GM23338 (cell line): ENCODE data around the gene LMF1. TPM values are rescaled to one million over a fixed set of nuclear protein-coding genes. Genes with fewer than 3 reads are reported as not detected.

ENCODE experiments used
- ATAC-seq: fragments of 200-7000 bp; cut with Tn5 transposase; 3 replicates; pipeline ENCODE4 v1.9.1; 2020
- DNase-seq: peaks from one replicate; pipeline ENCODE4 v3.0.0-alpha.2; 2015; ENCODE audit warnings: low spot score
- H2AFZ ChIP-seq: fragments of 200-600 bp; sonication (generic); 2 replicates; pipeline ENCODE4 v1.8.0; 2016; ENCODE audit warnings: antibody characterized with exemption, mild to moderate bottlenecking, moderate library complexity
- H3F3A ChIP-seq: fragments of 200-600 bp; sonication (generic); replicated peaks from 2 replicates; pipeline ENCODE4 v1.8.0; 2017; ENCODE audit warnings: antibody characterized with exemption, mixed run types, low read depth
- H3K27ac ChIP-seq: fragments of 200-600 bp; sonication (generic); 2 replicates; pipeline ENCODE4 v1.6.1; 2016; ENCODE audit warnings: low read depth
- H3K27me3 ChIP-seq: fragments of 200-600 bp; sonication (generic); 2 replicates; pipeline ENCODE4 v1.8.0; 2016; ENCODE audit warnings: mild to moderate bottlenecking, mixed run types, moderate library complexity; ENCODE audit not compliant: insufficient read depth
- H3K36me3 ChIP-seq: fragments of 200-600 bp; sonication (generic); 2 replicates; pipeline ENCODE4 v1.8.0; 2016; ENCODE audit warnings: mild to moderate bottlenecking; ENCODE audit not compliant: insufficient read depth
- H3K4me1 ChIP-seq: fragments of 200-600 bp; sonication (generic); 2 replicates; pipeline ENCODE4 v1.8.0; 2016; ENCODE audit warnings: mild to moderate bottlenecking, moderate library complexity; ENCODE audit not compliant: insufficient read depth
- H3K4me2 ChIP-seq: fragments of 200-600 bp; sonication (generic); 2 replicates; pipeline ENCODE4 v1.7.1; 2017; ENCODE audit warnings: mixed run types
- H3K4me3 ChIP-seq: fragments of 200-600 bp; sonication (generic); 2 replicates; pipeline ENCODE4 v1.6.1; 2016; ENCODE audit warnings: mixed run types
- H3K79me2 ChIP-seq: fragments of 200-600 bp; sonication (generic); replicated peaks from 2 replicates; pipeline ENCODE4 v1.8.0; 2017; ENCODE audit warnings: mild to moderate bottlenecking; ENCODE audit not compliant: insufficient read depth
- H3K9me2 ChIP-seq: fragments of 200-600 bp; sonication (generic); 2 replicates; pipeline ENCODE4 v1.8.0; 2017; ENCODE audit not compliant: insufficient read depth
- H4K20me1 ChIP-seq: fragments of 200-600 bp; sonication (generic); replicated peaks from 2 replicates; pipeline ENCODE4 v1.8.0; 2017; ENCODE audit warnings: mild to moderate bottlenecking; ENCODE audit not compliant: insufficient read depth
- H3K27ac Mint-ChIP-seq: 2 replicates; pipeline ENCODE4 v1.8.0; 2020; ENCODE audit warnings: inconsistent platforms, mild to moderate bottlenecking, moderate library complexity, mixed read lengths
- H3K27me3 Mint-ChIP-seq: 3 replicates; pipeline ENCODE4 v1.8.0; 2022; ENCODE audit warnings: low read depth, mild to moderate bottlenecking, moderate library complexity, mixed read lengths, inconsistent platforms; ENCODE audit not compliant: insufficient read depth, poor library complexity
- H3K36me3 Mint-ChIP-seq: 3 replicates; pipeline ENCODE4 v1.8.0; 2021; ENCODE audit warnings: low read depth, mild to moderate bottlenecking, inconsistent platforms, moderate library complexity, mixed read lengths
- H3K4me1 Mint-ChIP-seq: 3 replicates; pipeline ENCODE4 v1.8.0; 2020; ENCODE audit warnings: mild to moderate bottlenecking, inconsistent platforms, mixed read lengths
- H3K4me3 Mint-ChIP-seq: 3 replicates; pipeline ENCODE4 v1.8.0; 2021; ENCODE audit warnings: moderate library complexity, mild to moderate bottlenecking, inconsistent platforms, mixed read lengths
- H3K9me3 Mint-ChIP-seq: 3 replicates; pipeline ENCODE4 v1.8.0; 2020; ENCODE audit warnings: moderate library complexity, mild to moderate bottlenecking, inconsistent platforms, mixed read lengths
- CREB1 ChIP-seq: fragments of 250-450 bp; sonication (Bioruptor Pico); IDR thresholded peaks from 2 replicates; pipeline ENCODE4 v1.5.0; 2020; ENCODE audit warnings: low read depth, mild to moderate bottlenecking, moderate library complexity
- JUNB ChIP-seq: IDR thresholded peaks from one replicate; pipeline ENCODE4 v1.6.1; 2016; ENCODE audit warnings: antibody characterized with exemption; ENCODE audit not compliant: unreplicated experiment
- POLR2AphosphoS5 ChIP-seq: IDR thresholded peaks from 2 replicates; pipeline ENCODE4 v1.6.1; 2016; ENCODE audit warnings: antibody characterized with exemption, low read depth
- ZNF331 ChIP-seq: fragments of 250-450 bp; sonication (Bioruptor Pico); IDR thresholded peaks from 2 replicates; pipeline ENCODE4 v1.5.0; 2020; ENCODE audit warnings: low read depth, mild to moderate bottlenecking, moderate library complexity
- polyA plus RNA-seq: library from polyadenylated mRNA; unstranded; fragments of >200 nt; fragmentation: Nextera tagmentation; extraction: Ambion mirVana; gene quantifications from 2 replicates; pipeline ENCODE4 v1.2.1, GENCODE V29; 2016
- total RNA-seq: library from RNA; depleted of rRNA; stranded (reverse); fragments of >200 nt; shearing (Covaris generic); gene quantifications from 2 replicates; pipeline ENCODE4 v1.2.3, GENCODE V29; 2014
- TF ChIP-seq, protein P1 (sequence below): IDR thresholded peaks from one replicate; pipeline ENCODE4 v1.6.1; 2018; ENCODE audit warnings: antibody characterized with exemption; ENCODE audit not compliant: unreplicated experiment
- TF ChIP-seq, protein P2 (sequence below): IDR thresholded peaks from 2 replicates; pipeline ENCODE4 v1.6.1; 2016; ENCODE audit warnings: antibody characterized with exemption

Gene LMF1
- total and polyA plus RNA-seq, 2 experiments from 2014 or later = 4.2 to 10.1 TPM

DNA sequence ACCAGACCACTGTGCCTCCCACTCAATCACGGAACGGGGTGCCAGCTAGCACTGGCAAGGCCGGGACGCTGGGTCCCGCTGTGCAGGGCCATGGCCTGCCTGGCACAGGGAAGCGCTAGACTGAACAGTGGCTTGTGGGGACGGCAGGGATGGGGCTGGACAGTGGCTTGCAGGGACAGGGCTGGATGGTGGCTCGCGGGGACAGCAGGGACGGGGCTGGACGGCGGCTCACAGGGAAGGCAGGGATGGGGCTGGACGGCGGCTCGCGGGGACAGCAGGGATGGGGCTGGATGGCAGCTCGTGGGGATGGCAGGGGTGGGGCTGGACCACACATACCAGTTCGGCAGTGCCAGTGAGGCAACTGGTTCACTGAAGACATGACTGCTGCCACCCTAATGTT lies 32.6 kb downstream of the LMF1 start:
- Mint-ChIP-seq H3K36me3 (peaks cover 16% of the 10 kb centered on the region; the same call in 2 of the 3 replicates), H3K9me3 (peaks cover 23% of the 10 kb centered on the region), H3K27ac (no peak overlapping the region), H3K4me1 (no peaks in the 10 kb centered on the region), H3K27me3 (peaks cover 6% of the 10 kb centered on the region), H3K4me3 (no peak overlapping the region)
- no peaks in the 10 kb centered on the region for H3F3A ChIP-seq
- H3K27me3 ChIP-seq = no peaks in the 10 kb centered on the region
- peaks cover 11% of the 10 kb centered on the region for H3K36me3 ChIP-seq
- no peak for TF ChIP-seq ZNF331 (CRISPR knock-in tag)
- no peak for TF ChIP-seq JUNB
- TF ChIP-seq CREB1 (CRISPR knock-in tag) = no peak
- no peak for TF ChIP-seq POLR2AphosphoS5
- TF ChIP-seq, protein P1, sequence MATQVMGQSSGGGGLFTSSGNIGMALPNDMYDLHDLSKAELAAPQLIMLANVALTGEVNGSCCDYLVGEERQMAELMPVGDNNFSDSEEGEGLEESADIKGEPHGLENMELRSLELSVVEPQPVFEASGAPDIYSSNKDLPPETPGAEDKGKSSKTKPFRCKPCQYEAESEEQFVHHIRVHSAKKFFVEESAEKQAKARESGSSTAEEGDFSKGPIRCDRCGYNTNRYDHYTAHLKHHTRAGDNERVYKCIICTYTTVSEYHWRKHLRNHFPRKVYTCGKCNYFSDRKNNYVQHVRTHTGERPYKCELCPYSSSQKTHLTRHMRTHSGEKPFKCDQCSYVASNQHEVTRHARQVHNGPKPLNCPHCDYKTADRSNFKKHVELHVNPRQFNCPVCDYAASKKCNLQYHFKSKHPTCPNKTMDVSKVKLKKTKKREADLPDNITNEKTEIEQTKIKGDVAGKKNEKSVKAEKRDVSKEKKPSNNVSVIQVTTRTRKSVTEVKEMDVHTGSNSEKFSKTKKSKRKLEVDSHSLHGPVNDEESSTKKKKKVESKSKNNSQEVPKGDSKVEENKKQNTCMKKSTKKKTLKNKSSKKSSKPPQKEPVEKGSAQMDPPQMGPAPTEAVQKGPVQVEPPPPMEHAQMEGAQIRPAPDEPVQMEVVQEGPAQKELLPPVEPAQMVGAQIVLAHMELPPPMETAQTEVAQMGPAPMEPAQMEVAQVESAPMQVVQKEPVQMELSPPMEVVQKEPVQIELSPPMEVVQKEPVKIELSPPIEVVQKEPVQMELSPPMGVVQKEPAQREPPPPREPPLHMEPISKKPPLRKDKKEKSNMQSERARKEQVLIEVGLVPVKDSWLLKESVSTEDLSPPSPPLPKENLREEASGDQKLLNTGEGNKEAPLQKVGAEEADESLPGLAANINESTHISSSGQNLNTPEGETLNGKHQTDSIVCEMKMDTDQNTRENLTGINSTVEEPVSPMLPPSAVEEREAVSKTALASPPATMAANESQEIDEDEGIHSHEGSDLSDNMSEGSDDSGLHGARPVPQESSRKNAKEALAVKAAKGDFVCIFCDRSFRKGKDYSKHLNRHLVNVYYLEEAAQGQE = no peak
- ATAC-seq (no peak), DNase-seq (no peak)
- H3K4me3 ChIP-seq = no peak overlapping the region
- H4K20me1 ChIP-seq = no peaks in the 10 kb centered on the region
- 0 out of 2 replicates have a peak, but pooled peaks cover 3% of the 10 kb centered on the region for H3K9me2 ChIP-seq
- H2AFZ ChIP-seq = no peak overlapping the region
- no peak overlapping the region for H3K27ac ChIP-seq
- no peaks in the 10 kb centered on the region for H3K4me1 ChIP-seq
- H3K79me2 ChIP-seq = no peaks in the 10 kb centered on the region
- no peak overlapping the region for H3K4me2 ChIP-seq

GRCh38 chr16:937723-938122 lies 33.1 kb downstream of the LMF1 start:
- DNase-seq (no peak), ATAC-seq (no peak)
- Histone ChIP-seq H3K4me3 (no peak overlapping the region), H3K4me1 (no peaks in the 10 kb centered on the region), H3K27ac (no peak overlapping the region), H2AFZ (no peak overlapping the region), H3F3A (no peaks in the 10 kb centered on the region), H3K36me3 (peaks cover 11% of the 10 kb centered on the region), H3K9me2 (0 out of 2 replicates have a peak, but pooled peaks cover 3% of the 10 kb centered on the region), H3K79me2 (no peaks in the 10 kb centered on the region), H4K20me1 (no peaks in the 10 kb centered on the region), H3K27me3 (no peaks in the 10 kb centered on the region), H3K4me2 (no peak overlapping the region)
- Mint-ChIP-seq H3K9me3 (peaks cover 20% of the 10 kb centered on the region), H3K27me3 (peaks cover 6% of the 10 kb centered on the region), H3K27ac (no peak overlapping the region), H3K36me3 (peaks cover 13% of the 10 kb centered on the region; the same call in 2 of the 3 replicates), H3K4me3 (no peak overlapping the region), H3K4me1 (no peaks in the 10 kb centered on the region)
- TF ChIP-seq JUNB (no peak), CREB1 (CRISPR knock-in tag) (no peak)

DNA sequence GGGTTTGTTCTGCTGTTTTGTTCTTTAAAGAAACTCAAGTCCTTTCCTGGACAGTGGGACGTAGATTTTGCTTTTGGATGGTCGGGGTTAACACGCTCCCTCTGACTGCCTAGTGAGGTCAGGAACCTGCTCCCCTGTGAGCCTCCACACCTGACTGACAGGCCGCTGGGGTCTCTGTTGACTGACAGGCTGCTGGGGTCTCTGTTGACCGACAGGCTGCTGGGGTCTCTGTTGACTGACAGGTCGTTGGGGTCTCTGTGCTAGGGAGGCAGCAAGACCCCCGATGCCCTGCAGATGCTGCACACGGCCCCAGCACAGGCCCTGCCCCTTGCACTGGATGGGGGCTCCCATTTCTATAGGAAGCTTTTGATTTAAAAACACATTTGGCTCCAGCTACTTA lies 33.5 kb downstream of the LMF1 start:
- H3K27me3 Mint-ChIP-seq = peaks cover 4% of the 10 kb centered on the region
- no peaks in the 10 kb centered on the region for H3K4me1 ChIP-seq
- H4K20me1 ChIP-seq = no peaks in the 10 kb centered on the region
- no peak overlapping the region for H3K27ac Mint-ChIP-seq
- no peak overlapping the region for H3K4me3 ChIP-seq
- no peaks in the 10 kb centered on the region for H3K27me3 ChIP-seq
- H3K9me3 Mint-ChIP-seq = peaks cover 16% of the 10 kb centered on the region
- H3K9me2 ChIP-seq = 0 out of 2 replicates have a peak, but pooled peaks cover 3% of the 10 kb centered on the region
- ATAC-seq = no peak
- no peak overlapping the region for H2AFZ ChIP-seq
- no peak overlapping the region for H3K27ac ChIP-seq
- no peak overlapping the region for H3K4me3 Mint-ChIP-seq
- DNase-seq = no peak
- no peak overlapping the region for H3K4me2 ChIP-seq
- H3K36me3 Mint-ChIP-seq = peaks cover 9% of the 10 kb centered on the region; the same call in 2 of the 3 replicates
- H3K79me2 ChIP-seq = no peaks in the 10 kb centered on the region
- H3F3A ChIP-seq = no peaks in the 10 kb centered on the region
- peaks cover 11% of the 10 kb centered on the region for H3K36me3 ChIP-seq
- no peaks in the 10 kb centered on the region for H3K4me1 Mint-ChIP-seq
- no peak for TF ChIP-seq JUNB
- no peak for TF ChIP-seq POLR2AphosphoS5
- TF ChIP-seq, protein P2, sequence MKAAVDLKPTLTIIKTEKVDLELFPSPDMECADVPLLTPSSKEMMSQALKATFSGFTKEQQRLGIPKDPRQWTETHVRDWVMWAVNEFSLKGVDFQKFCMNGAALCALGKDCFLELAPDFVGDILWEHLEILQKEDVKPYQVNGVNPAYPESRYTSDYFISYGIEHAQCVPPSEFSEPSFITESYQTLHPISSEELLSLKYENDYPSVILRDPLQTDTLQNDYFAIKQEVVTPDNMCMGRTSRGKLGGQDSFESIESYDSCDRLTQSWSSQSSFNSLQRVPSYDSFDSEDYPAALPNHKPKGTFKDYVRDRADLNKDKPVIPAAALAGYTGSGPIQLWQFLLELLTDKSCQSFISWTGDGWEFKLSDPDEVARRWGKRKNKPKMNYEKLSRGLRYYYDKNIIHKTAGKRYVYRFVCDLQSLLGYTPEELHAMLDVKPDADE = no peak
